ENCODE measurements around the gene KRT2. TPM values are rescaled to one million over a fixed set of nuclear protein-coding genes. Genes with fewer than 3 reads are reported as not detected.
A peak's percentile ranks its signal among the peaks of the same experiment; 100 is the strongest.

Gene KRT2
- total and polyA plus RNA-seq, 9 of the 15 experiments (the other 6 are each of a cell fraction or from before 2014, with no cell fraction given) = 0.03 to 0.69 (median 0.07) TPM; not detected in 2

GRCh38 chr12:52662093-52662917, 10.3 kb upstream of the KRT2 start (continued):
- no peak; the same call in 1 of the 2 replicates for TF ChIP-seq HSF4 (CRISPR knock-in tag; IDR thresholded peaks at IDR 0.05; ENCODE audit: borderline replicate concordance)
- TF ChIP-seq SFPQ (IDR thresholded peaks at IDR 0.05; ENCODE audit: low read depth, low read length) = no peak
- no peak for TF ChIP-seq SIN3A (IDR thresholded peaks at IDR 0.05; ENCODE audit: borderline replicate concordance in 2 of 2, control insufficient read depth in 1 of 2, low read depth in 2 of 2, low read length in 2 of 2)
- peak; percentile 90; the same call in 1 of the 2 replicates for TF ChIP-seq KLF1 (tag; IDR thresholded peaks at IDR 0.05)
- TF ChIP-seq ZBTB9 (CRISPR knock-in tag; IDR thresholded peaks at IDR 0.05) = peak; percentile 82; the same call in 1 of the 2 replicates
- TF ChIP-seq CEBPZ (IDR thresholded peaks at IDR 0.05; ENCODE audit: borderline replicate concordance, low read depth, low read length) = no peak
- no peak for TF ChIP-seq PHF8 (IDR thresholded peaks at IDR 0.05; ENCODE audit: borderline replicate concordance, low read length)
- peak; percentile 97 for TF ChIP-seq MITF (IDR thresholded peaks at IDR 0.05)
- TF ChIP-seq C11orf30 (IDR thresholded peaks at IDR 0.05; ENCODE audit: low read depth) = no peak
- TF ChIP-seq MXI1 (IDR thresholded peaks at IDR 0.05; ENCODE audit: low read depth, low read length) = 0 out of 2 replicates have a peak, but pooled peaks have one; percentile 47
- peak; percentile 88 for TF ChIP-seq CC2D1A (IDR thresholded peaks at IDR 0.05)
- TF ChIP-seq ZNF511 (CRISPR knock-in tag; IDR thresholded peaks at IDR 0.05) = no peak; the same call in 1 of the 2 replicates
- peak; percentile 50; the same call in 1 of the 2 replicates for TF ChIP-seq TFAP4 (CRISPR knock-in tag; IDR thresholded peaks at IDR 0.05; ENCODE audit: borderline replicate concordance)
- TF ChIP-seq TAL1 (IDR thresholded peaks at IDR 0.05) = peak; percentile 98

Measured in K562 (cell line).